ENCODE data around the gene TBK1. TPM values are rescaled to one million over a fixed set of nuclear protein-coding genes. Genes with fewer than 3 reads are reported as not detected.

TBK1 gene
- total RNA-seq, 2 experiments from 2014 or later, result 14.0 to 15.5 TPM

GRCh38 chr12:64433915-64434314 lies 18.0 kb upstream of the TBK1 start:
- ChIA-PET POLR2A (no interaction called here), CTCF (no interaction called here)
- H3K4me3 Mint-ChIP-seq, result no peak overlapping the region
- no peak for TF ChIP-seq CTCF (IDR thresholded peaks at IDR 0.05)
- H3K27ac Mint-ChIP-seq, result no peak overlapping the region
- ATAC-seq (no peak), DNase-seq (no peak)
- no peaks in the 10 kb centered on the region for H3K27me3 Mint-ChIP-seq
- intact Hi-C loops (cut with micrococcal nuclease), result no loop called here
- H3K9me3 Mint-ChIP-seq, result no peaks in the 10 kb centered on the region
- no peaks in the 10 kb centered on the region for H3K4me1 Mint-ChIP-seq (ENCODE audit: low read depth)
- peaks cover 76% of the 10 kb centered on the region for H3K36me3 Mint-ChIP-seq (ENCODE audit: low read depth)

GRCh38 chr12:64440100-64440499 lies 11.8 kb upstream of the TBK1 start:
- POLR2A ChIA-PET, result no interaction called here
- CTCF ChIA-PET, result no interaction called here
- no peak for ATAC-seq
- Mint-ChIP-seq H3K4me3 (no peak overlapping the region), H3K36me3 (ENCODE audit: low read depth) (peaks cover 67% of the 10 kb centered on the region), H3K9me3 (no peaks in the 10 kb centered on the region), H3K27me3 (no peaks in the 10 kb centered on the region), H3K27ac (no peak overlapping the region), H3K4me1 (ENCODE audit: low read depth) (peaks cover 8% of the 10 kb centered on the region)
- TF ChIP-seq CTCF (IDR thresholded peaks at IDR 0.05), result no peak
- intact Hi-C loops (cut with micrococcal nuclease), result no loop called here
- DNase-seq, result no peak

- DNase-seq (no peak), ATAC-seq (no peak)
- no peaks in the 10 kb centered on the region for H3K27me3 Mint-ChIP-seq
- intact Hi-C loops (cut with micrococcal nuclease), result no loop called here
- no peak for TF ChIP-seq CTCF (IDR thresholded peaks at IDR 0.05)
- no peak overlapping the region for H3K27ac Mint-ChIP-seq
- ChIA-PET POLR2A (interaction anchor here (1.2 kb wide), 1 partner anchor 13 kb away, joined by 3 read pairs; no protein-coding TSS in a partner anchor), CTCF (no interaction called here)
- peaks cover 12% of the 10 kb centered on the region for H3K4me1 Mint-ChIP-seq (ENCODE audit: low read depth)
- H3K9me3 Mint-ChIP-seq, result no peaks in the 10 kb centered on the region
- H3K4me3 Mint-ChIP-seq, result no peak overlapping the region
- peaks cover 62% of the 10 kb centered on the region for H3K36me3 Mint-ChIP-seq (ENCODE audit: low read depth)
Observed at GRCh38 chr12:64445490-64445889, 6.4 kb upstream of the TBK1 start.

DNA sequence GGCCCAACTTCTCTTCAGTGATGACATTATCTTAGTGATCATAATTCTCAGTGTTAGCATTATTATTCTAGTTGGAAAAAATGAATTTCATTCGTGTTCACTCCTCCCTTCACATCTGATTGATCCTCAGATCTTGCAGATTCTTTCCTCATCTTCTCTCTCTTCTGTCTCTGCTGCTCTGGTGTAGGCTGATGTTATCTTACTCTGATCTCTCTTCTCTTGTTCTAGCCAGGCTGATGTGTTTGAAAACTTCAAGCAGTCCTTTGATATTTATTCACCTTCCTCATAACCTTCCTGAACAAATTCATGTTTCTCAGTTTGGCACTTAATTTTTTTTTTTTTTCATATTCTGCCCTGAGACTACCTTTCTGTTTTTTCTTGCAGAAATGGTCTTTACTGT lies 5.6 kb upstream of the TBK1 start:
- Mint-ChIP-seq H3K27ac (peak overlapping the region; percentile 51), H3K4me1 (ENCODE audit: low read depth) (peaks cover 19% of the 10 kb centered on the region), H3K27me3 (no peaks in the 10 kb centered on the region), H3K9me3 (no peaks in the 10 kb centered on the region), H3K4me3 (no peak overlapping the region), H3K36me3 (ENCODE audit: low read depth) (peaks cover 62% of the 10 kb centered on the region)
- ATAC-seq (no peak), DNase-seq (no peak)
- intact Hi-C loops (cut with micrococcal nuclease), result no loop called here
- ChIA-PET CTCF (no interaction called here), POLR2A (no interaction called here)
- TF ChIP-seq CTCF (IDR thresholded peaks at IDR 0.05), result no peak

GRCh38 chr12:64450057-64450640 lies 1.8 kb upstream of the TBK1 start:
- POLR2A ChIA-PET, result interaction anchor here (0.8 to 1.2 kb wide), 3 partner anchors 24 to 46 kb away, joined by 3 to 4 read pairs (median 3); partner anchors contain the start of gene XPOT
- ATAC-seq (no peak), DNase-seq (peak; percentile 9)
- CTCF ChIA-PET, result interaction anchor here (0.8 kb wide), 1 partner anchor 22 kb away, joined by 3 read pairs; no protein-coding TSS in a partner anchor
- Mint-ChIP-seq H3K9me3 (no peaks in the 10 kb centered on the region), H3K4me3 (peak overlapping the region; percentile 93), H3K36me3 (ENCODE audit: low read depth) (peaks cover 40% of the 10 kb centered on the region), H3K27ac (peak overlapping the region; percentile 7), H3K27me3 (no peaks in the 10 kb centered on the region), H3K4me1 (ENCODE audit: low read depth) (peaks cover 26% of the 10 kb centered on the region)
- intact Hi-C loops (cut with micrococcal nuclease), result no loop called here
- TF ChIP-seq CTCF (IDR thresholded peaks at IDR 0.05), result no peak
